T-helper 1 cell treated with Interleukin-12 subunit alpha and Interleukin-12 subunit beta and Interleukin-4 antibody, amounts not matched to agents 30 μg/mL and 1 μg/mL, for 36 hours (primary cell): ENCODE results near the gene DOCK6.

ENCODE experiments used
- H3K27ac Mint-ChIP-seq: one replicate; pipeline ENCODE4 v1.8.0; 2021; ENCODE audit warnings: mild to moderate bottlenecking, mixed read lengths
- H3K27me3 Mint-ChIP-seq: one replicate; pipeline ENCODE4 v1.8.0; 2021; ENCODE audit warnings: low read depth, mixed read lengths
- H3K36me3 Mint-ChIP-seq: one replicate; pipeline ENCODE4 v1.8.0; 2021; ENCODE audit warnings: low read depth, mixed read lengths
- H3K4me1 Mint-ChIP-seq: one replicate; pipeline ENCODE4 v1.8.0; 2021; ENCODE audit warnings: low read depth, mixed read lengths
- H3K4me3 Mint-ChIP-seq: one replicate; pipeline ENCODE4 v1.8.0; 2021; ENCODE audit warnings: mild to moderate bottlenecking, moderate library complexity, mixed read lengths
- H3K9me3 Mint-ChIP-seq: one replicate; pipeline ENCODE4 v1.8.0; 2021; ENCODE audit warnings: mixed read lengths

The DOCK6 gene

GRCh38 chr19:11286312-11286974 lies 24.1 kb upstream of the DOCK6 start:
- Mint-ChIP-seq H3K27ac (no peak overlapping the region), H3K36me3 (peaks cover 2% of the 10 kb centered on the region), H3K4me1 (peaks cover 2% of the 10 kb centered on the region), H3K4me3 (no peak overlapping the region), H3K9me3 (no peaks in the 10 kb centered on the region), H3K27me3 (peaks cover 70% of the 10 kb centered on the region)

GRCh38 chr19:11284515-11284914 lies 22.2 kb upstream of the DOCK6 start:
- Mint-ChIP-seq H3K4me1 (peaks cover 10% of the 10 kb centered on the region), H3K36me3 (peaks cover 2% of the 10 kb centered on the region), H3K9me3 (peaks cover 3% of the 10 kb centered on the region), H3K27me3 (peaks cover 67% of the 10 kb centered on the region), H3K27ac (no peak overlapping the region), H3K4me3 (no peak overlapping the region)

GRCh38 chr19:11281356-11282049 lies 19.2 kb upstream of the DOCK6 start:
- Mint-ChIP-seq H3K27ac (no peak overlapping the region), H3K4me1 (peaks cover 13% of the 10 kb centered on the region), H3K4me3 (no peak overlapping the region), H3K27me3 (peaks cover 66% of the 10 kb centered on the region), H3K9me3 (peaks cover 7% of the 10 kb centered on the region), H3K36me3 (peaks cover 5% of the 10 kb centered on the region)

DNA sequence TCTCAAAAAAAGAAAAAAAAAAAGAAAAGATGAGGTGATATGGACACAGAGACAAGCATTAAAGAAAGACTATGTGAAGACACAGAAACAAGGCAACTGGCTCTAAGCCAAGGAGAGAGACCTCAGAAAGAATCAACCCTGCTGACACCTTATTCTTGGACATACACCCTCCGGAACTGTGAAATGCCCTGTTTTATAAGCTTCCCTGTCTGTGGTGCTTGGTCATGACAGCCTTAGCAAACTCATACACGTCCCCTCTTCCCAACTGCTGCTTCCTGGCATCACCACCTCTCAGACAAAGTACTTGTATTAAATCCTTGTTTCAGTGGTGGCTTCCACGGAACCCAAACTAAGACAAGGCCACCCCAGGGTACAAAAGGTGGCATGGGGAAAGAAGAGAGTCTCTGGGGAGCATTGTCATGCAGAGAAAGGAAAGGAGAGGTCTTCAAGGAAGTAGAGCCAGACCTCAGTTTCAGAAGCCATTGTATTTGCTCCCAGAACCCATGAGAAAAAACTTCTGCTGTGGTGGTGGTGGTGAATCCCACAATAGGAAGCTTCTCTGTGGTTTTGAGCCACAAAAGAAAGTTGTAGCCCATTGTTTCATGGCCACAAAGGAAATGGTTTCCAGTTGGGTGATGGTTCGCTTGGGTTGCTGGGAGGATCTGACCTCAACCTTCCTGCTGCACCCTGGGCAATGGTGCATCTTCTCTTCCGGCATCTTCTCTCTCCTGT lies 17.3 kb upstream of the DOCK6 start:
- Mint-ChIP-seq H3K9me3 (peaks cover 7% of the 10 kb centered on the region), H3K27me3 (peaks cover 60% of the 10 kb centered on the region), H3K4me3 (peak overlapping the region; percentile 35)

DNA sequence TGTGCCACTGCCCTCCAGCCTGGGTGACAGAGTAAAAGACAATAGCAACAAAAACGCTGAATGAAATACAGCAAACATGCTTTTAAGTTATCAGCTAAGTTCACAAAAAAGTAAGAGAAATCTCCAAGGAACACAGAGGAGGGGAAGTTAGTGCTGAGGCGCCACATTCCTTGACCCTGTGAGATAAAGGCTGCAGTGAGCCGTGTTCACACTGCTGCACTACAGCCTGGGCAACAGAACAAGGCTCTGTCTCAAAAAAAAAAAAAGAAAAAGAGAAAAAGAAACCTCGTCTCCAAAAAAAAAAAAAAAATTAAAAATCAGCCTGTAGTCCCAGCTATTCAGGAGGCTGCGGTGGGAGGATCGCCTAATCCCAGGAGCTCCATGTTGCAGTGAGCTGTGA lies 16.3 kb upstream of the DOCK6 start:
- Mint-ChIP-seq H3K4me1 (peaks cover 13% of the 10 kb centered on the region), H3K27me3 (peaks cover 60% of the 10 kb centered on the region), H3K27ac (no peak overlapping the region), H3K4me3 (no peak overlapping the region), H3K36me3 (peaks cover 5% of the 10 kb centered on the region), H3K9me3 (peaks cover 7% of the 10 kb centered on the region)

More for the DNA sequence above, 17.3 kb upstream of the DOCK6 start:
- Mint-ChIP-seq H3K4me1 (peaks cover 13% of the 10 kb centered on the region), H3K27ac (peak overlapping the region; percentile 75), H3K36me3 (peaks cover 5% of the 10 kb centered on the region)

DNA sequence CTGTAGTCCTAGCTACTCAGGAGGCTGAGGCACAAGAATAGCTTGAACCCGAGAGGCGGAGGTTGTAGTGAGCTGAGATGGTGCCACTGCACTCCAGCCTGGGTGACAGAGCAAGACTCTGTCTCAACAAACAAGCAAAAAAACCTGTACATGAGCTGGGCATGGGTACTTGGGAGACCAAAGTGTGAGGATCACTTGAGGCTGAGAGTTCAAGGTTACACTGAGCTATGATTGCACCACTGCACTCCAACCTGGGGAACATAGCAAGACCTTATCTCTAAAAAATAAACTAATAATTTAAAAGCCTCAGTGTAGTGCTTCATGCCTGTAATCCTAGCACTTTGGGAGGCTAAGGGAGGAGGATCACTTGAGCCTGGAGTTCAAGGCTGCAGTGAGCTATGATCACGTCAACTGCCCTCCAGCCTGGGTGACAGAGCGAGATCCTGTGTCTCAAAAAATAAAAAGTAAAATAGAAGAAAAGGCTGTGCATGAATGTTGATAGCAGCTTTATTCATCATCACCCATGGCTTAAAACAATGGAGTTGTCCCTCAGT lies 12.3 kb upstream of the DOCK6 start:
- Mint-ChIP-seq H3K9me3 (peaks cover 5% of the 10 kb centered on the region), H3K27ac (no peak overlapping the region), H3K27me3 (peaks cover 50% of the 10 kb centered on the region), H3K4me1 (peaks cover 4% of the 10 kb centered on the region), H3K36me3 (peaks cover 2% of the 10 kb centered on the region), H3K4me3 (no peak overlapping the region)

DNA sequence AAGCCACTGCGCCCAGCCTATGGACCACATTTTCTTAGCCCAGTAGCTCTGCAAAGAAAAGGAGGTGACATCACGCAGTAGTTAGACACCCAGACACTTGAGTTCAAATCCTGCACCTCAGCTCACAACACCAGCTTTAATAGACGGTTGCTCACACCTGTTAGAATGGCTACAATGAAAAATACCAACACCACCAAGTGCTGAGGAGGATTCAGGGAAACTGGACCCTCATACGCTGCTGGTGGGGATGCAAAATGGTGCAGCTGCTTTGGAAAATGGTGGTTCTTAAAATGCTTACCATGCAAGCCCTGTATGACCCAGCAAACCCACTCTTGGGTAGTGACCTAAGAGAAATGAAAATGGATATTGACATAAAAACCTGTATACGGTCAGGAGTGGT lies 11.7 kb upstream of the DOCK6 start:
- Mint-ChIP-seq H3K27me3 (peaks cover 54% of the 10 kb centered on the region), H3K4me3 (no peak overlapping the region), H3K9me3 (peaks cover 3% of the 10 kb centered on the region), H3K4me1 (peaks cover 2% of the 10 kb centered on the region), H3K27ac (no peak overlapping the region), H3K36me3 (peaks cover 2% of the 10 kb centered on the region)

DNA sequence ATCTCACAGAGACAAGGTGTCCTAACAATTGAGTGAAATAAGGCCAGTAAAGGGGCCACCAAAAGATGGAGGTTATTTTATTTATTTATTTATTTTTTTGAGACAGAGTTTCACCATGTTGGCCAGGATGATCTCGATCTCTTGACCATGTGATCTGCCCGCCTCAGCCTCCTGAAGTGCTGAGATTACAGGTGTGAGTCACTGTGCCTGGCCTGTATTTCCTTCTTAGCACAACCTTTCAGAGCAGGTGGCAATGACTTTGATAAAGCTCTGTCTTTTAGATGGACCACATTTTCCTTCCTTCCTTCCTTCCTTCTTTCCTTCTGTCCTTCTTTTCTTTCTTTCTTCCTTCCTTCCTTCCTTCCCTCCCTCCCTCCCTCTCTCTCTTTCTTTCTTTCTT lies 11.0 kb upstream of the DOCK6 start:
- Mint-ChIP-seq H3K36me3 (peaks cover 2% of the 10 kb centered on the region), H3K27ac (no peak overlapping the region), H3K4me1 (peaks cover 2% of the 10 kb centered on the region), H3K9me3 (peaks cover 3% of the 10 kb centered on the region), H3K4me3 (no peak overlapping the region), H3K27me3 (peaks cover 57% of the 10 kb centered on the region)

DNA sequence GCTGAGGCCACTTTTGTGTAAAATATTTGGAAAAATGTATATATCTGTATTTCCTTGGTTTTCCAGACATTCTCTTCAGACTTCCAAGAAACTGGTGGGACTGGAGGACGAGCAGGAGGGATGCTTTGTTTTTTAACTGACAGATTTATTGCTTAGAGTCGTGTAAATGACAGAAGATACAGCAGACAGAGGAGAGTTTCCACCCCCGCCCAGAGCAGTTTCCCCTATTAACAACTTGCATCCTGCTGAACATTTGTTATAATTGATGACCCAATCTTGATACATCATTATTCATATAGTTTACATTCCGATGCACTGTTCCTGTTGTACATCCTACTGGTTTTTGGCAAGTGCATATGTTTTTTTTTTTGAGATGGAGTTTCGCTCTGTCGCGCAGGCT lies 7.1 kb upstream of the DOCK6 start:
- H3K4me3 Mint-ChIP-seq: no peak overlapping the region
- no peaks in the 10 kb centered on the region for H3K36me3 Mint-ChIP-seq
- no peak overlapping the region for H3K27ac Mint-ChIP-seq
- H3K9me3 Mint-ChIP-seq: no peaks in the 10 kb centered on the region
- peaks cover 71% of the 10 kb centered on the region for H3K27me3 Mint-ChIP-seq
- peaks cover 2% of the 10 kb centered on the region for H3K4me1 Mint-ChIP-seq

GRCh38 chr19:11268783-11269267 lies 6.5 kb upstream of the DOCK6 start:
- Mint-ChIP-seq H3K27me3 (peaks cover 72% of the 10 kb centered on the region), H3K4me1 (peaks cover 2% of the 10 kb centered on the region), H3K27ac (no peak overlapping the region), H3K9me3 (no peaks in the 10 kb centered on the region), H3K4me3 (no peak overlapping the region), H3K36me3 (no peaks in the 10 kb centered on the region)

DNA sequence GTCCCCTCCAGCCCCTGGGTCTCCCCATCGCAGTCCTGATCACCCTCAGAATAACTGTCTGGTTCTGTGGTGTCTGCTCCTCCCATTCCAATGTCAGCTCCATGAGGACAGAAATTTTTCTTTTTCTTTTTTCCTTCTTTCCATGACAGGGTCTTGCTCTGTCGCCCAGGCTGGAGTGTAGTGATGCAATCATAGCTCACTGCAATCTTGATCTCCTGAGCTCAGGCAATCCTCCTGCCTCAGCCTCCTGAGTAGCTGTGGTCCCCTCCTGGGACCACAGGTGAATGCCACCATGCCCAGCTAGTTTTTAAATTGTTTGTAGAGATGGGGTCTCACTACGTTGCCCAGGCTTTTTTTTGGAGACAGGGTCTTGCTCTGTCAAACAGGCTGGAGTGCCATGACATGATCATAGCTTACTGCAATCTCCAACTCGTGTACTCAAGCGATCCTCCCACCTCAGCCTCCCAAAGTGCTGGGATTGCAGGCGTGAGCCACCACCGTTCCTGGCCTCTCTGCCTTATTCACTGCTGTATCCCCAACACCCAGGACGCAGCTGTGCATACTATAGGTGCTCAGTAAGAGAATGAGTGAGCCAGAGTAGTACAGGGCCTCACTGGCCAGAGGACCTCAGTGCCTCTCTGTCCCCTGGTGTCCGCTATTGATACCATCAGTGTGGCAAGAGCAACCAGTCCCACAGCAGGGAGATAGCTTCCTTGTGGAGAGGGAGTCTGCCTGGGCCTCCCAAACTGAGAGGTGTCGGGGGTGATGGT lies 5.2 kb upstream of the DOCK6 start:
- Mint-ChIP-seq H3K27me3 (peaks cover 74% of the 10 kb centered on the region), H3K27ac (no peak overlapping the region), H3K9me3 (no peaks in the 10 kb centered on the region)

DNA sequence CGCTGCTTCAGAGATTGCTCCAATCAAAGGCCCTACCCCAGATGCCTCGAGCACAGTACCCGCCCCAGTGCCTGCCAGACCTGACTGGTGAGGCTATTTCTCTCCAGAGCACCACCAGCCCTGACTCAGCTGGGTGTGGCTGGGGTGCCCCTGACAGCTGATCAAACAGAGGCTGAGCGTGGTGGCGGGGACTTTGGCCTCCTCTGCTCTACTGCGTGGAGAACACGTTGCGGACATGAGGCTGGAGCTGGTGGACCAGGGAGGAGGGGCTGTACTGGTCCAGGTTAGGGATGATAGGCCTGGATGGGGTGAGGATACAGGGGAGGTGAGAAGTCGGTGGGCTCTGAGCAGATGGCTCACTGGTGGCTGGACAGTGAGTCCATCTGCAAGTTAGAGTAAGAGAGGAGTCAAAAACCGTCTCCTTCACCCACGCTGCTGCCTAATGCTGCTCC lies 3.5 kb upstream of the DOCK6 start:
- no peak overlapping the region for H3K27ac Mint-ChIP-seq
- H3K9me3 Mint-ChIP-seq: no peaks in the 10 kb centered on the region
- H3K4me1 Mint-ChIP-seq: peaks cover 2% of the 10 kb centered on the region
- peaks cover 78% of the 10 kb centered on the region for H3K27me3 Mint-ChIP-seq
- no peaks in the 10 kb centered on the region for H3K36me3 Mint-ChIP-seq
- H3K4me3 Mint-ChIP-seq: no peak overlapping the region

More for the DNA sequence above, 5.2 kb upstream of the DOCK6 start:
- Mint-ChIP-seq H3K36me3 (no peaks in the 10 kb centered on the region), H3K4me3 (no peak overlapping the region), H3K4me1 (peaks cover 2% of the 10 kb centered on the region)

GRCh38 chr19:11265177-11265784 lies 3.0 kb upstream of the DOCK6 start:
- Mint-ChIP-seq H3K27ac (no peak overlapping the region), H3K27me3 (peaks cover 79% of the 10 kb centered on the region), H3K9me3 (no peaks in the 10 kb centered on the region), H3K36me3 (no peaks in the 10 kb centered on the region), H3K4me3 (no peak overlapping the region), H3K4me1 (peaks cover 2% of the 10 kb centered on the region)
